ENCODE data around the gene ETV2. TPM values are rescaled to one million over a fixed set of nuclear protein-coding genes. Genes with fewer than 3 reads are reported as not detected.

Gene ETV2
- polyA plus RNA-seq, 1 experiment: 0.54 TPM

DNA sequence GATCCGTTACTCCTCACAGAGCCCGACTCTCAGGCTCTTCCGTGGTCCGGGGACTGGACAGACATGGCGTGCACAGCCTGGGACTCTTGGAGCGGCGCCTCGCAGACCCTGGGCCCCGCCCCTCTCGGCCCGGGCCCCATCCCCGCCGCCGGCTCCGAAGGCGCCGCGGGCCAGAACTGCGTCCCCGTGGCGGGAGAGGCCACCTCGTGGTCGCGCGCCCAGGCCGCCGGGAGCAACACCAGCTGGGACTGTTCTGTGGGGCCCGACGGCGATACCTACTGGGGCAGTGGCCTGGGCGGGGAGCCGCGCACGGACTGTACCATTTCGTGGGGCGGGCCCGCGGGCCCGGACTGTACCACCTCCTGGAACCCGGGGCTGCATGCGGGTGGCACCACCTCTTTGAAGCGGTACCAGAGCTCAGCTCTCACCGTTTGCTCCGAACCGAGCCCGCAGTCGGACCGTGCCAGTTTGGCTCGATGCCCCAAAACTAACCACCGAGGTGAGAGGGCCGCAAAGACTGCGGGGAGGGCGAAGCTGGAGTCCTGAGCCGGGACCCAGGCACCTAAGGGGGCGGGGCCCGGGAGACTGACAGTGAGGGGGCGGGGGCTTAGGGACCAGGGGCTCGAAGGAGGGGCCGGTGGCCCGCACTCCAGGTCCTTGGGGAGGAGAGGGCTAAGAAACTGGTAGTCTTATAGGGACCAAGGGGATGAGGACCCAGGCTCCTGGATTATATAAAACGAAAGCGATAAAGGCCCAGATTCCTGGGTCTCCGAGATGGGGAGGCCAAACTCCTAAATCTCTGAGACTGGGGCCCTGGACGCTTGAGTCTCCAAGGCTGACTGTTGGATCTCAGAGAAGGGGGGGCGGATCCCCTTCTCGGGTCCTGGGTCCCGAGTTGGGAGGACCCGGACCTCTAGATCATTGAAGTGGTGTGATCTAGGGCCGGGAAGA, 2.0 kb downstream of the ETV2 start:
- DNase-seq (ENCODE audit: low read depth): no peak
- no peaks in the 10 kb centered on the region for H3K36me3 ChIP-seq (ENCODE audit: control insufficient read depth, insufficient read depth, low read length)
- H3K4me3 ChIP-seq (ENCODE audit: low read depth, low read length): peak overlapping the region; percentile 45
- TF ChIP-seq, protein P1, sequence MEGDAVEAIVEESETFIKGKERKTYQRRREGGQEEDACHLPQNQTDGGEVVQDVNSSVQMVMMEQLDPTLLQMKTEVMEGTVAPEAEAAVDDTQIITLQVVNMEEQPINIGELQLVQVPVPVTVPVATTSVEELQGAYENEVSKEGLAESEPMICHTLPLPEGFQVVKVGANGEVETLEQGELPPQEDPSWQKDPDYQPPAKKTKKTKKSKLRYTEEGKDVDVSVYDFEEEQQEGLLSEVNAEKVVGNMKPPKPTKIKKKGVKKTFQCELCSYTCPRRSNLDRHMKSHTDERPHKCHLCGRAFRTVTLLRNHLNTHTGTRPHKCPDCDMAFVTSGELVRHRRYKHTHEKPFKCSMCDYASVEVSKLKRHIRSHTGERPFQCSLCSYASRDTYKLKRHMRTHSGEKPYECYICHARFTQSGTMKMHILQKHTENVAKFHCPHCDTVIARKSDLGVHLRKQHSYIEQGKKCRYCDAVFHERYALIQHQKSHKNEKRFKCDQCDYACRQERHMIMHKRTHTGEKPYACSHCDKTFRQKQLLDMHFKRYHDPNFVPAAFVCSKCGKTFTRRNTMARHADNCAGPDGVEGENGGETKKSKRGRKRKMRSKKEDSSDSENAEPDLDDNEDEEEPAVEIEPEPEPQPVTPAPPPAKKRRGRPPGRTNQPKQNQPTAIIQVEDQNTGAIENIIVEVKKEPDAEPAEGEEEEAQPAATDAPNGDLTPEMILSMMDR (IDR thresholded peaks at IDR 0.05; ENCODE audit: insufficient read depth, low read depth, low read length): no peak
- POLR2A ChIA-PET: interaction anchor here (0.6 kb wide), 1 partner anchor 65 kb away, joined by 3 read pairs; no protein-coding TSS in a partner anchor
- CTCF ChIA-PET: interaction anchor here (1.1 kb wide), 1 partner anchor 133 kb away, joined by 4 read pairs; no protein-coding TSS in a partner anchor
- no peaks in the 10 kb centered on the region for H3K27me3 ChIP-seq (ENCODE audit: control insufficient read depth, insufficient read depth, low read length)

DNA sequence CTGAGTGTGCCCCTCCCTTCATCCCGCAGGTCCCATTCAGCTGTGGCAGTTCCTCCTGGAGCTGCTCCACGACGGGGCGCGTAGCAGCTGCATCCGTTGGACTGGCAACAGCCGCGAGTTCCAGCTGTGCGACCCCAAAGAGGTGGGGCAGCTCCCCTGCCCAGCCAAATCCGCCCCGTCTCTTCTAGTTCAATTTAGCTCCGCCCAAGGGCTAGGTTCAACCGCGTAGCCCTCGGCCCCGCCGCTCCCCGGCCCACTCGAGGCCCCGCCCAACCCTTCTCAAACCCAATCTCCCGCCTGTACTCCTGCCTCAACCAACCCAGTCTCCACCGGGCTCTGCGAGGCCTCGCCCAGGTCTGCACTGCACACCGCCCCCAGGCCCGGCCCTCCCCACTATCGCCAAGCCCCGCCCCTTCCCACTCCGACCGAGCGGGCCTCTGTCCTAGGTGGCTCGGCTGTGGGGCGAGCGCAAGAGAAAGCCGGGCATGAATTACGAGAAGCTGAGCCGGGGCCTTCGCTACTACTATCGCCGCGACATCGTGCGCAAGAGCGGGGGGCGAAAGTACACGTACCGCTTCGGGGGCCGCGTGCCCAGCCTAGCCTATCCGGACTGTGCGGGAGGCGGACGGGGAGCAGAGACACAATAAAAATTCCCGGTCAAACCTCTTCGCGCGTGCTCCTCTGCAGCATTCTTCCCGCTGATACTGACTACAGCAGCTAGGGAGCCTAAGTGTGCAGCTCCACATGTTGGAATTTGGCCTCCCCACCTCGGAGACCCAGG, 2.9 kb downstream of the ETV2 start:
- peak; percentile 47 for DNase-seq (ENCODE audit: low read depth)
- Histone ChIP-seq H3K4me3 (ENCODE audit: low read depth, low read length) (peak overlapping the region; percentile 45), H3K27me3 (ENCODE audit: control insufficient read depth, insufficient read depth, low read length) (no peaks in the 10 kb centered on the region), H3K36me3 (ENCODE audit: control insufficient read depth, insufficient read depth, low read length) (no peaks in the 10 kb centered on the region)
- POLR2A ChIA-PET: no interaction called here
- CTCF ChIA-PET: interaction anchor here (1.1 kb wide), 1 partner anchor 134 kb away, joined by 4 read pairs; no protein-coding TSS in a partner anchor
- TF ChIP-seq, protein P1 (IDR thresholded peaks at IDR 0.05; ENCODE audit: insufficient read depth, low read depth, low read length): no peak

DNA sequence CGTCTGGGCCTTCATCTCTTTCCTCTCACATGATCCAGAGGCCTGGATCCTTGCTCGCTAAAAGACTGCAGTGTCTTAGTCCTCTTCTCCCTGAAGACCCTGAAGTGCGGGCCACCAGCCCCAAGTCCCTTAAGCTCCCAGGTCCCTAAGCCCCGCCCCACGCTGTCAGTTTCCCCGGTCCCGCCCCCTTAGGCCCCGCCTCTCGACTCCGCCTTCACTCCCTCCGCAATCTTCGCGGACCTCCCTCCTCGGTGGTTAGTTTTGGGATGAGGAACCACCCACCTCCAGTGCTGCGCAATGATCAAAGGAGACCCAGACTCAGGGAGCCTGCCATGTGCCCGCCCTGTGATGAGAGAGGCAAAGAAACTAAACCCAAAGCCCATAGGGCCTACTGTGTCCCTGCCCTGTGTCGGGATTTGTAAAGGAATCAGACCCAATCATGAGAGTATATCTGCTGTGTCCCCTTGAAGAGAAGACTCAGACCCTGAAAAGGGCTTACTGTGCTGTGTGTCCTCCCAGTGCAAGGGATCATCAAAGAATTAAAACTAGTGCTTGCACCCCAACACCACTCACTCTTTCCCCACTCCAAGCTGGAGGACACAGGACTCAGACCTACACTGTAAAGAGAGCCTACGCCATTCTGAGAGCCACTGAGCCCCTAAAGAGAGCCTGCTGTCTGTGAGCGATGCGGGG, 3.6 kb downstream of the ETV2 start:
- POLR2A ChIA-PET: no interaction called here
- Histone ChIP-seq H3K4me3 (ENCODE audit: low read depth, low read length) (peak overlapping the region; percentile 45), H3K36me3 (ENCODE audit: control insufficient read depth, insufficient read depth, low read length) (no peaks in the 10 kb centered on the region), H3K27me3 (ENCODE audit: control insufficient read depth, insufficient read depth, low read length) (no peaks in the 10 kb centered on the region)
- DNase-seq (ENCODE audit: low read depth): no peak
- TF ChIP-seq, protein P1 (IDR thresholded peaks at IDR 0.05; ENCODE audit: insufficient read depth, low read depth, low read length): no peak
- CTCF ChIA-PET: interaction anchor here (1.1 kb wide), 1 partner anchor 135 kb away, joined by 4 read pairs; no protein-coding TSS in a partner anchor

DNA sequence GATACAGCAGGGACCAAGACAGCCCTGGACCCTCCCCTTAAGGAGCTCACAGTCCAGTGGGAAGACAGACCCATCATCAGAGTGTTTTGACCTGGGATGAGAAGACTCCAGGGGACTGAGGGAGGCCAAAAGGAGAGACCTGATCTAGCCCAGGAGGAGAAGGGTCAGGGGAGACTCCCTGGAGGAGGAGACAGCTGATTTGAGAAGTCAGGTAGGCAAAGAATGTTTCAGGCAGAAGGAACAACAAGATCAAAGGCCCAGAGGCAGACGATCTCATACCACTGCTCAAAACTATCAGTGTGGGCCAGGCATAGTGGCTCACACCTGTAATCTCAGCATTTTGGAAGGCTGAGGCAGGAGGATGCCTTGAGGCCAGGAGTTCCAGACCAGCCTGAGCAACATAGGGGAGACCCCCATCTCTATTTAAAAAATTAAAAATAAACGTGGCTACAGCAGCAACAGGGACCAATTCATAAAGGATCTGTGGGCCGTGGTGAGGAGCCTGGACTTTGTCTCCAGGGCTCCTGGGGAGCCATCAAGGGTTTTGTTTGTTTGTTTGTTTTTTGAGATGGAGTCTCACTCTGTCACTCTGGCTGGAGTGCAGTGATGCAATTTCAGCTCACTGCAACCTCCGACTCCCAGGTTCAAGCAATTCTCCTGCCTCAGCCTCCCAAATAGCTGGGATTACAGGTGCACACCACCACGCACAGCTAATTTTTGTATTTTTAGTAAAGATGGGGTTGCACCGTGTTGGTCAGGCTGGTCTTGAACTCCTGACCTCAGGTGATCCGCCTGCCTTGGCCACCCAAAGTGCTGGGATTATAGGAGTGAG, 4.4 kb downstream of the ETV2 start:
- DNase-seq (ENCODE audit: low read depth): no peak
- H3K27me3 ChIP-seq (ENCODE audit: control insufficient read depth, insufficient read depth, low read length): no peaks in the 10 kb centered on the region
- TF ChIP-seq, protein P1 (IDR thresholded peaks at IDR 0.05; ENCODE audit: insufficient read depth, low read depth, low read length): no peak
- ChIA-PET POLR2A (no interaction called here), CTCF (no interaction called here)
- H3K4me3 ChIP-seq (ENCODE audit: low read depth, low read length): no peak overlapping the region
- peaks cover 1% of the 10 kb centered on the region; the same call in 1 of the 2 replicates for H3K36me3 ChIP-seq (ENCODE audit: control insufficient read depth, insufficient read depth, low read length)

Data from BJ (cell line).